Endothelial cell of umbilical vein (primary cell): Measurements from ENCODE around the gene TGFB1. TPM values are rescaled to one million over a fixed set of nuclear protein-coding genes. Genes with fewer than 3 reads are reported as not detected.
A peak's percentile ranks its signal among the peaks of the same experiment; 100 is the strongest.

Experiments
- BruUV-seq: library from RNA; stranded (reverse); fragments of 400-500 nt; replicated peaks from 2 replicates; lab custom pipeline; 2021; lab: Mats Ljungman, UMichigan
- CTCF ChIA-PET: fragments of 300-600, 350-600 bp; sonication (Branson Sonifier 250); formaldehyde crosslinking; loops from one replicate; lab custom pipeline; 2021; ENCODE audit warnings: antibody characterized with exemption, inconsistent platforms; lab: Charles Lee
- POLR2A ChIA-PET: fragments of 300-600, 350-600 bp; sonication (Branson Sonifier 250); formaldehyde crosslinking; loops from one replicate; lab custom pipeline; 2021; ENCODE audit warnings: antibody characterized with exemption, inconsistent platforms; lab: Charles Lee
- DNase-seq: peaks from one replicate; pipeline ENCODE4 v3.0.0-alpha.2; 2011; ENCODE audit warnings: low read depth, low spot score
- FAIRE-seq: peaks from 2 replicates; lab custom pipeline; 2011; peaks lifted over from hg19 to GRCh38; lab: Jason Lieb, UNC
- H2AFZ ChIP-seq: 2 replicates; pipeline ENCODE4 v1.6.0; 2012; ENCODE audit warnings: low read depth, low read length, control low read depth, inconsistent platforms
- H3K27ac ChIP-seq: 2 replicates; pipeline ENCODE4 v1.5.1; 2011; ENCODE audit warnings: low read depth, mild to moderate bottlenecking, control low read depth, low read length, moderate library complexity; ENCODE audit not compliant: insufficient read depth
- H3K27me3 ChIP-seq, 2 experiments: 2 replicates each; pipeline versions ENCODE4 v1.6.0 to v1.6.1; 2011; ENCODE audit warnings: low read length in 2 of 2, mixed read lengths in 1 of 2; ENCODE audit not compliant: control insufficient read depth in 2 of 2, insufficient read depth in 2 of 2
- H3K36me3 ChIP-seq, 2 experiments: 2 replicates in 1 of 2; 3 replicates in 1 of 2; pipeline ENCODE4 v1.5.1; 2011; ENCODE audit warnings: low read length in 2 of 2, mild to moderate bottlenecking in 1 of 2, moderate library complexity in 1 of 2; ENCODE audit not compliant: control insufficient read depth in 2 of 2, insufficient read depth in 2 of 2; ENCODE audit errors: extremely low read depth in 1 of 2
- H3K4me1 ChIP-seq: 3 replicates; pipeline ENCODE4 v1.5.1; 2011; ENCODE audit warnings: mild to moderate bottlenecking, low read length; ENCODE audit not compliant: control insufficient read depth, insufficient read depth; ENCODE audit errors: extremely low read depth
- H3K4me2 ChIP-seq: 2 replicates; pipeline ENCODE4 v1.6.1; 2011; ENCODE audit warnings: low read length, control low read depth, mixed read lengths; ENCODE audit not compliant: insufficient read depth
- H3K4me3 ChIP-seq, 3 experiments: fragments of 200-600 bp in 1 of 3; sonication (generic), shearing (Covaris generic) in 1 of 3; replicated peaks in 1 of 3; 2 replicates each; pipeline ENCODE4 v1.5.1; 2011 to 2016; ENCODE audit warnings: control low read depth in 3 of 3, low read length in 3 of 3, mild to moderate bottlenecking in 2 of 3, inconsistent platforms in 1 of 3, low read depth in 1 of 3, moderate library complexity in 1 of 3; ENCODE audit not compliant: insufficient read depth in 1 of 3
- H3K79me2 ChIP-seq: 2 replicates; pipeline ENCODE4 v1.6.0; 2012; ENCODE audit warnings: low read length, inconsistent platforms; ENCODE audit not compliant: control insufficient read depth, insufficient read depth
- H3K9ac ChIP-seq: replicated peaks from 2 replicates; pipeline ENCODE3; 2011; ENCODE audit warnings: low read length, control low read depth; ENCODE audit not compliant: insufficient read depth; ENCODE audit errors: extremely low read depth
- H3K9me1 ChIP-seq: replicated peaks from 3 replicates; pipeline ENCODE4 v1.6.0; 2011; ENCODE audit warnings: mild to moderate bottlenecking, low read length; ENCODE audit not compliant: control insufficient read depth, insufficient read depth; ENCODE audit errors: extremely low read depth
- H3K9me3 ChIP-seq: replicated peaks from 2 replicates; pipeline ENCODE4 v1.5.1; 2012; ENCODE audit warnings: low read length, inconsistent platforms; ENCODE audit not compliant: control insufficient read depth, insufficient read depth
- H4K20me1 ChIP-seq: replicated peaks from 2 replicates; pipeline ENCODE3; 2011; ENCODE audit warnings: mild to moderate bottlenecking, low read length; ENCODE audit not compliant: control insufficient read depth, insufficient read depth; ENCODE audit errors: extremely low read depth
- CTCF ChIP-seq, 2 donors: IDR thresholded peaks; 1 replicate in 1 of 2; 2 replicates in 1 of 2; pipeline ENCODE4 v1.5.1; 2011; ENCODE audit warnings: low read length in 2 of 2, mild to moderate bottlenecking in 2 of 2, moderate library complexity in 2 of 2, control low read depth in 1 of 2, inconsistent platforms in 1 of 2, low read depth in 1 of 2; ENCODE audit not compliant: insufficient read depth in 1 of 2; ENCODE audit errors: extremely low read depth in 1 of 2
- FOS ChIP-seq: IDR thresholded peaks from 2 replicates; pipeline ENCODE4 v1.6.1; 2011; ENCODE audit warnings: mild to moderate bottlenecking, low read length, moderate library complexity, borderline replicate concordance; ENCODE audit not compliant: insufficient read depth
- JUN ChIP-seq: IDR thresholded peaks from 2 replicates; pipeline ENCODE4 v1.6.1; 2011; ENCODE audit warnings: borderline replicate concordance, low read depth; ENCODE audit not compliant: insufficient read length, insufficient read depth
- MAX ChIP-seq: IDR thresholded peaks from 2 replicates; pipeline ENCODE4 v1.6.1; 2011; ENCODE audit not compliant: insufficient read depth, insufficient read length
- MYC ChIP-seq: IDR thresholded peaks from one replicate; pipeline ENCODE4 v1.6.1; 2011; ENCODE audit warnings: mild to moderate bottlenecking, low read depth, low read length
- POLR2AphosphoS5 ChIP-seq: IDR thresholded peaks from 2 replicates; pipeline ENCODE4 v1.6.1; 2012; ENCODE audit warnings: low read depth, mild to moderate bottlenecking, control low read depth, low read length, moderate library complexity; ENCODE audit not compliant: insufficient read depth
- dilution Hi-C: fragments of 300-500 bp; cut with MboI; formaldehyde crosslinking; loops from one replicate; pipeline ENCODE4 v1.15.0; 2019; ENCODE audit warnings: low sequenced_read_pairs; ENCODE audit not compliant: extremely low pct_ligation_motif_present
- intact Hi-C: fragments of 100-400 bp; cut with micrococcal nuclease; formaldehyde crosslinking; loops from one replicate; pipeline ENCODE4 v1.10.0; 2022
- polyA plus RNA-seq, 4 experiments: library from polyadenylated mRNA; depleted of rRNA in 3 of 4; stranded (reverse) in 3 of 4; unstranded in 1 of 4; fragments of >200 nt; gene quantifications; 2 replicates each; pipeline versions ENCODE4 v1.2.1 to v1.2.3, GENCODE V29; 2011 to 2012; ENCODE audit warnings: missing spikeins in 1 of 4
- total RNA-seq: library from RNA; stranded (reverse); gene quantifications from 2 replicates; pipeline ENCODE4 v1.2.3, GENCODE V29; 2021

The TGFB1 gene
- total and polyA plus RNA-seq, 2 donors (not counting 3 experiments of a cell fraction or from before 2014, with no cell fraction given) = 64.4 to 250 TPM

- dilution Hi-C loops (no loop called here), intact Hi-C loops (no loop called here)
- ChIA-PET CTCF (interaction anchor here (1.3 kb wide), 1 partner anchor 11 kb away, joined by 3 read pairs; no protein-coding TSS in a partner anchor), POLR2A (no interaction called here)
- DNase-seq (no peak), FAIRE-seq (peak; percentile 53)
- Histone ChIP-seq H2AFZ (no peak overlapping the region), H3K4me3 (no peak overlapping the region), H3K9ac (no peak overlapping the region), H3K79me2 (peaks cover 53% of the 10 kb centered on the region), H3K27me3 (no peaks in the 10 kb centered on the region), H3K4me2 (no peak overlapping the region), H3K27ac (no peak overlapping the region), H3K4me1 (peaks cover 3% of the 10 kb centered on the region), H3K9me1 (no peaks in the 10 kb centered on the region), H4K20me1 (no peaks in the 10 kb centered on the region), H3K9me3 (no peaks in the 10 kb centered on the region), H3K36me3 (peaks cover 30 to 55% of the 10 kb centered on the region in 2 experiments)
- BruUV-seq = no TSS peak
- no peak for TF ChIP-seq FOS
- TF ChIP-seq JUN = no peak
- no peak for TF ChIP-seq MYC
- no peak for TF ChIP-seq MAX
- TF ChIP-seq CTCF (IDR thresholded peaks at IDR 0.05; ENCODE audit: extremely low read depth in 1 of 2, insufficient read depth in 1 of 2, low read depth in 1 of 2, low read length in 2 of 2) = no peak
Measured at GRCh38 chr19:41339936-41340335, 13.8 kb downstream of the TGFB1 start.

- DNase-seq (no peak), FAIRE-seq (no peak)
- no peaks in the 10 kb centered on the region for H3K27me3 ChIP-seq
- CTCF ChIA-PET = interaction anchor here (1.1 to 1.6 kb wide), 3 partner anchors 11 to 96 kb away, joined by 3 to 5 read pairs (median 4); no protein-coding TSS in a partner anchor
- no peaks in the 10 kb centered on the region for H4K20me1 ChIP-seq
- peaks cover 5% of the 10 kb centered on the region for H3K4me1 ChIP-seq
- H3K36me3 ChIP-seq = peaks cover 27 to 47% of the 10 kb centered on the region in 2 experiments
- POLR2A ChIA-PET = no interaction called here
- no peak overlapping the region for H3K27ac ChIP-seq
- BruUV-seq = no TSS peak
- no peaks in the 10 kb centered on the region for H3K9me3 ChIP-seq
- H2AFZ ChIP-seq = no peak overlapping the region
- H3K9me1 ChIP-seq = no peaks in the 10 kb centered on the region
- H3K9ac ChIP-seq = no peak overlapping the region
- H3K4me2 ChIP-seq = no peak overlapping the region
- intact Hi-C loops (no loop called here), dilution Hi-C loops (no loop called here)
- no peak overlapping the region for H3K4me3 ChIP-seq
- H3K79me2 ChIP-seq = peaks cover 39% of the 10 kb centered on the region
- TF ChIP-seq POLR2AphosphoS5 = no peak
Measured at GRCh38 chr19:41335467-41335866, 18.3 kb downstream of the TGFB1 start.
